Astrocyte of the cerebellum (primary cell): Measurements from ENCODE around the gene SMNDC1.
A peak's percentile ranks its signal among the peaks of the same experiment; 100 is the strongest.

Experiments
- DNase-seq: peaks from one replicate; pipeline ENCODE4 v3.0.0-alpha.2; 2011; ENCODE audit warnings: low read depth
- H3K4me3 ChIP-seq: 2 replicates; pipeline ENCODE4 v1.5.1; 2011; ENCODE audit warnings: mild to moderate bottlenecking, low read depth, low read length, moderate library complexity
- CTCF ChIP-seq: IDR thresholded peaks from 2 replicates; pipeline ENCODE4 v1.5.1; 2012; ENCODE audit warnings: low read length, low read depth, moderate library complexity, mild to moderate bottlenecking; ENCODE audit errors: missing control alignments
- in situ Hi-C: cut with HindIII; loops from 2 replicates; pipeline ENCODE4 v1.10.0; 2017; ENCODE audit warnings: low sequenced_read_pairs

Gene SMNDC1

GRCh38 chr10:110296966-110297365 lies 7.8 kb downstream of the SMNDC1 start:
- in situ Hi-C loops = loop anchor here (5.0 to 25.0 kb wide), 2 partner anchors 75 to 410 kb away; no protein-coding TSS in a partner anchor
- no peak overlapping the region for H3K4me3 ChIP-seq
- TF ChIP-seq CTCF = no peak
- DNase-seq = no peak

GRCh38 chr10:110286841-110287240 lies 17.9 kb downstream of the SMNDC1 start:
- in situ Hi-C loops = loop anchor here (25.0 kb wide), 1 partner anchor 400 kb away; no protein-coding TSS in a partner anchor
- TF ChIP-seq CTCF = no peak

GRCh38 chr10:110285501-110285900 lies 19.2 kb downstream of the SMNDC1 start:
- no peak for TF ChIP-seq CTCF
- in situ Hi-C loops = loop anchor here (25.0 kb wide), 1 partner anchor 398 kb away; no protein-coding TSS in a partner anchor
- no peak for DNase-seq
- no peak overlapping the region for H3K4me3 ChIP-seq

More at GRCh38 chr10:110286841-110287240, 17.9 kb downstream of the SMNDC1 start:
- DNase-seq = no peak
- H3K4me3 ChIP-seq = no peak overlapping the region

GRCh38 chr10:110284262-110284661 lies 20.5 kb downstream of the SMNDC1 start:
- no peak overlapping the region for H3K4me3 ChIP-seq
- TF ChIP-seq CTCF = no peak
- DNase-seq = no peak
- in situ Hi-C loops = loop anchor here (5.0 to 25.0 kb wide), 2 partner anchors 137 to 397 kb away; no protein-coding TSS in a partner anchor

GRCh38 chr10:110279407-110279986 lies 25.2 kb downstream of the SMNDC1 start:
- H3K4me3 ChIP-seq = no peak overlapping the region
- peak; percentile 55 for DNase-seq
- TF ChIP-seq CTCF = peak; percentile 75
- in situ Hi-C loops = loop anchor here (25.0 kb wide), 1 partner anchor 392 kb away; no protein-coding TSS in a partner anchor

GRCh38 chr10:110278562-110279406 lies 25.9 kb downstream of the SMNDC1 start:
- H3K4me3 ChIP-seq = no peak overlapping the region
- no peak for DNase-seq
- in situ Hi-C loops = loop anchor here (25.0 kb wide), 1 partner anchor 391 kb away; no protein-coding TSS in a partner anchor
- no peak for TF ChIP-seq CTCF
